MM.1S (cell line): ENCODE measurements around the gene TET2.

Experiments used
- DNase-seq: peaks from one replicate; pipeline ENCODE4 v3.0.0-alpha.2; 2015
- H2AFZ ChIP-seq: fragments of 300-600 bp; sonication (generic); 2 replicates; pipeline ENCODE4 v1.6.0; 2016; ENCODE audit warnings: antibody characterized with exemption, low read length
- H3F3A ChIP-seq: fragments of 300-600 bp; sonication (generic); 2 replicates; pipeline ENCODE4 v1.6.1; 2016; ENCODE audit warnings: mild to moderate bottlenecking, antibody characterized with exemption, low read length, moderate library complexity, mixed read lengths; ENCODE audit not compliant: insufficient read depth
- H3K27ac ChIP-seq: fragments of 300-600 bp; sonication (generic); 2 replicates; pipeline ENCODE4 v1.5.1; 2016; ENCODE audit warnings: mild to moderate bottlenecking, low read length
- H3K27me3 ChIP-seq: fragments of 300-600 bp; sonication (generic); replicated peaks from 2 replicates; pipeline ENCODE4 v1.6.0; 2016; ENCODE audit warnings: low read length; ENCODE audit not compliant: insufficient read depth
- H3K36me3 ChIP-seq: fragments of 300-600 bp; sonication (generic); replicated peaks from 2 replicates; pipeline ENCODE4 v1.6.1; 2016; ENCODE audit warnings: mild to moderate bottlenecking, low read length, mixed read lengths; ENCODE audit not compliant: insufficient read depth
- H3K4me1 ChIP-seq: fragments of 300-600 bp; sonication (generic); 2 replicates; pipeline ENCODE4 v1.6.1; 2016; ENCODE audit warnings: low read length, mixed read lengths
- H3K4me2 ChIP-seq: fragments of 300-600 bp; sonication (generic); 2 replicates; pipeline ENCODE4 v1.6.0; 2016; ENCODE audit warnings: low read depth, low read length
- H3K4me3 ChIP-seq: fragments of 300-600 bp; sonication (generic); 2 replicates; pipeline ENCODE4 v1.5.1; 2016; ENCODE audit warnings: low read length, mixed read lengths
- H3K79me2 ChIP-seq: fragments of 300-600 bp; sonication (generic); 2 replicates; pipeline ENCODE4 v1.6.1; 2016; ENCODE audit warnings: mixed run types, low read length, mixed read lengths
- H3K9ac ChIP-seq: fragments of 300-600 bp; sonication (generic); 2 replicates; pipeline ENCODE4 v1.6.1; 2016; ENCODE audit warnings: low read length, mixed read lengths
- H3K9me2 ChIP-seq: fragments of 300-600 bp; sonication (generic); replicated peaks from 2 replicates; pipeline ENCODE4 v1.6.1; 2016; ENCODE audit warnings: mild to moderate bottlenecking, low read length, mixed read lengths; ENCODE audit not compliant: insufficient read depth
- H3K9me3 ChIP-seq: fragments of 300-600 bp; sonication (generic); replicated peaks from 2 replicates; pipeline ENCODE4 v1.6.1; 2016; ENCODE audit warnings: mild to moderate bottlenecking, low read length, mixed read lengths; ENCODE audit not compliant: insufficient read depth
- H4K20me1 ChIP-seq: fragments of 300-600 bp; sonication (generic); 2 replicates; pipeline ENCODE4 v1.6.1; 2016; ENCODE audit warnings: mild to moderate bottlenecking, low read length, moderate library complexity, mixed read lengths; ENCODE audit not compliant: insufficient read depth
- CTCF ChIP-seq: fragments of 300-600 bp; sonication (generic); IDR thresholded peaks from 2 replicates; pipeline ENCODE4 v1.5.1; 2016; ENCODE audit warnings: antibody characterized with exemption, low read length, mixed read lengths
- EZH2 ChIP-seq: fragments of 300-600 bp; sonication (generic); optimal IDR thresholded peaks from 2 replicates; pipeline ENCODE3; 2017; ENCODE audit warnings: low read depth, mild to moderate bottlenecking, antibody characterized with exemption, low read length, mixed read lengths
- EZH2phosphoT487 ChIP-seq: fragments of 300-600 bp; sonication (generic); IDR thresholded peaks from 2 replicates; pipeline ENCODE4 v1.6.1; 2018; ENCODE audit warnings: antibody characterized with exemption, low read length

Gene TET2

GRCh38 chr4:105189855-105190650 lies 43.4 kb downstream of the TET2 start:
- no peak overlapping the region for H3K9ac ChIP-seq
- no peaks in the 10 kb centered on the region for H4K20me1 ChIP-seq
- H3K9me3 ChIP-seq = no peaks in the 10 kb centered on the region
- peaks cover 9% of the 10 kb centered on the region for H3F3A ChIP-seq
- TF ChIP-seq EZH2 (no peak), CTCF (no peak), EZH2phosphoT487 (no peak)
- DNase-seq = no peak
- peaks cover 11% of the 10 kb centered on the region for H3K4me1 ChIP-seq
- H3K9me2 ChIP-seq = no peaks in the 10 kb centered on the region
- no peaks in the 10 kb centered on the region for H3K36me3 ChIP-seq
- no peak overlapping the region for H3K4me2 ChIP-seq
- no peaks in the 10 kb centered on the region for H3K27me3 ChIP-seq
- no peaks in the 10 kb centered on the region for H3K79me2 ChIP-seq
- H3K4me3 ChIP-seq = no peak overlapping the region
- no peak overlapping the region for H3K27ac ChIP-seq
- H2AFZ ChIP-seq = no peak overlapping the region

GRCh38 chr4:105191621-105192210 lies 45.0 kb downstream of the TET2 start:
- Histone ChIP-seq H3K9me2 (no peaks in the 10 kb centered on the region), H4K20me1 (no peaks in the 10 kb centered on the region), H3K4me1 (peaks cover 17% of the 10 kb centered on the region), H3F3A (peaks cover 12% of the 10 kb centered on the region), H3K27ac (no peak overlapping the region), H3K79me2 (no peaks in the 10 kb centered on the region), H3K4me2 (no peak overlapping the region), H3K9me3 (no peaks in the 10 kb centered on the region), H3K9ac (no peak overlapping the region), H3K4me3 (no peak overlapping the region), H3K36me3 (no peaks in the 10 kb centered on the region), H2AFZ (no peak overlapping the region), H3K27me3 (no peaks in the 10 kb centered on the region)
- TF ChIP-seq CTCF (no peak), EZH2 (no peak), EZH2phosphoT487 (no peak)
- DNase-seq = no peak

- Histone ChIP-seq H3K4me2 (no peak overlapping the region), H3K27me3 (no peaks in the 10 kb centered on the region), H3K9ac (no peak overlapping the region), H3K27ac (no peak overlapping the region), H3K4me1 (peaks cover 17% of the 10 kb centered on the region), H3K9me2 (no peaks in the 10 kb centered on the region), H3K4me3 (no peak overlapping the region), H3K36me3 (no peaks in the 10 kb centered on the region), H3K79me2 (no peaks in the 10 kb centered on the region), H4K20me1 (no peaks in the 10 kb centered on the region), H3F3A (peaks cover 12% of the 10 kb centered on the region), H2AFZ (no peak overlapping the region), H3K9me3 (no peaks in the 10 kb centered on the region)
- TF ChIP-seq EZH2phosphoT487 (no peak), EZH2 (no peak), CTCF (no peak)
- no peak for DNase-seq
Observed at GRCh38 chr4:105192474-105192873, 45.8 kb downstream of the TET2 start.
